ENCODE measurements around the gene GMDS.

DNA sequence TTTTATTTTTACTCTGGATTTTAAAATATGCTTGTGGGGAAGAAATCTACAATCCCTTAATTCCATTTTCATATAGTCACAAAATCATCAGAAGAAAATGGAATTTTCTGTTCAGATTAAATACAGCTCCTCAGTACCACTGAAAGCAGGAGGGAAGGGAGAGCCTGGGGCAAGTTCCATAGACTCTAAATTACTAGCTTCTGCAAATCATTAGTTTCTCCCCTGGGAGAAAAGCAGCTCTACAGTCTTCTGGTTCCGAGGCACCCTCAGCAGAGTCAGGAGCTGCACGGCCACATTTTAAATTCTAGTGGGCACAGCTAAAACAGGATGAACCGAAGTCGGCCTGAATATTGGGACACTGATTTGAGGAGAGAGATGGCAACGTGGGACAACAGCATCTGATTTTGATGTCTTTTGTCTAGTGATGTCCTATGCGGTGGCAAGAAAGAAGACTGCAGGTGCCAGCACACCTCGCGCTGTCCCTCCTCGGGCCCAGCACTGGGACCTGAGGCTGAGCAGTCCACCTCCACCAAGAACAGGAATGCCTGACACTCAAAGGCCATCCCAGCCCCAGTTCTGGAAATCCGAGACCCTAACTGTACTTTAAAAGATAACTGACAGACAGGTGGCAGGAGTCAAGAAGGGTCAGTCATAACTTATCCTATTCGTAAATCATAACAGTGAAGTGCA, 545.0 kb downstream of the GMDS start:
- TF ChIP-seq, protein P1, sequence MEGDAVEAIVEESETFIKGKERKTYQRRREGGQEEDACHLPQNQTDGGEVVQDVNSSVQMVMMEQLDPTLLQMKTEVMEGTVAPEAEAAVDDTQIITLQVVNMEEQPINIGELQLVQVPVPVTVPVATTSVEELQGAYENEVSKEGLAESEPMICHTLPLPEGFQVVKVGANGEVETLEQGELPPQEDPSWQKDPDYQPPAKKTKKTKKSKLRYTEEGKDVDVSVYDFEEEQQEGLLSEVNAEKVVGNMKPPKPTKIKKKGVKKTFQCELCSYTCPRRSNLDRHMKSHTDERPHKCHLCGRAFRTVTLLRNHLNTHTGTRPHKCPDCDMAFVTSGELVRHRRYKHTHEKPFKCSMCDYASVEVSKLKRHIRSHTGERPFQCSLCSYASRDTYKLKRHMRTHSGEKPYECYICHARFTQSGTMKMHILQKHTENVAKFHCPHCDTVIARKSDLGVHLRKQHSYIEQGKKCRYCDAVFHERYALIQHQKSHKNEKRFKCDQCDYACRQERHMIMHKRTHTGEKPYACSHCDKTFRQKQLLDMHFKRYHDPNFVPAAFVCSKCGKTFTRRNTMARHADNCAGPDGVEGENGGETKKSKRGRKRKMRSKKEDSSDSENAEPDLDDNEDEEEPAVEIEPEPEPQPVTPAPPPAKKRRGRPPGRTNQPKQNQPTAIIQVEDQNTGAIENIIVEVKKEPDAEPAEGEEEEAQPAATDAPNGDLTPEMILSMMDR (IDR thresholded peaks at IDR 0.05) = no peak
- no peak for TF ChIP-seq EZH2 (IDR thresholded peaks at IDR 0.05; ENCODE audit: borderline replicate concordance, insufficient read depth, low read depth, low read length, poor library complexity, severe bottlenecking)
